CD4-positive, alpha-beta T cell treated with Interleukin-1 beta for 1 hour (primary cell): ENCODE results near the gene DHRS2.

Source experiments
- DNase-seq, 2 donors: peaks; one replicate each; pipeline ENCODE4 v3.0.0-alpha.2; 2020 to 2022

The DHRS2 gene

GRCh38 chr14:23612802-23613201, 23.4 kb upstream of the DHRS2 start:
- no peak for DNase-seq

GRCh38 chr14:23613242-23614070, 22.7 kb upstream of the DHRS2 start:
- DNase-seq = no peak

GRCh38 chr14:23614395-23614828, 21.8 kb upstream of the DHRS2 start:
- DNase-seq = no peak

- DNase-seq = no peak
Observed at GRCh38 chr14:23615856-23616255, 20.3 kb upstream of the DHRS2 start.

GRCh38 chr14:23617539-23617938, 18.6 kb upstream of the DHRS2 start:
- DNase-seq = no peak

- DNase-seq = no peak
Observed at GRCh38 chr14:23618415-23618988, 17.7 kb upstream of the DHRS2 start.

GRCh38 chr14:23620177-23620702, 15.9 kb upstream of the DHRS2 start:
- DNase-seq = no peak

- DNase-seq = no peak
Observed at GRCh38 chr14:23621204-23621931, 14.8 kb upstream of the DHRS2 start.

- no peak for DNase-seq
Observed at GRCh38 chr14:23621932-23622730, 14.0 kb upstream of the DHRS2 start.

GRCh38 chr14:23622990-23623389, 13.2 kb upstream of the DHRS2 start:
- no peak for DNase-seq

- no peak for DNase-seq
Observed at GRCh38 chr14:23623962-23624361, 12.2 kb upstream of the DHRS2 start.

GRCh38 chr14:23624830-23625404, 11.2 kb upstream of the DHRS2 start:
- no peak for DNase-seq

GRCh38 chr14:23626946-23627345, 9.2 kb upstream of the DHRS2 start:
- DNase-seq = no peak

GRCh38 chr14:23627961-23628360, 8.2 kb upstream of the DHRS2 start:
- no peak for DNase-seq

GRCh38 chr14:23629204-23629603, 7.0 kb upstream of the DHRS2 start:
- no peak for DNase-seq

GRCh38 chr14:23629832-23630396, 6.2 kb upstream of the DHRS2 start:
- DNase-seq = no peak

GRCh38 chr14:23630687-23631086, 5.5 kb upstream of the DHRS2 start:
- no peak for DNase-seq

GRCh38 chr14:23631234-23631633, 4.9 kb upstream of the DHRS2 start:
- DNase-seq = no peak

- peak; percentile 61 to 66 for DNase-seq
Observed at GRCh38 chr14:23631702-23632460, 4.3 kb upstream of the DHRS2 start.

- DNase-seq = no peak
Observed at GRCh38 chr14:23632461-23633159, 3.6 kb upstream of the DHRS2 start.
